Kidney (tissue), 14 donors: Measurements from ENCODE around the gene ITLN1. TPM values are rescaled to one million over a fixed set of nuclear protein-coding genes. Genes with fewer than 3 reads are reported as not detected.

Experiments
- DNase-seq, 5 donors: peaks; one replicate each; pipeline ENCODE4 v3.0.0-alpha.2; 2013 to 2020
- FAIRE-seq: peaks from 2 replicates; lab custom pipeline; 2012; peaks lifted over from hg19 to GRCh38; lab: Jason Lieb, UNC
- H3K27ac ChIP-seq, 2 donors: one replicate each; pipeline ENCODE4 v1.7.0; 2013; ENCODE audit warnings: low read depth in 2 of 2, low read length in 2 of 2, inconsistent platforms in 1 of 2
- H3K27me3 ChIP-seq: one replicate; pipeline ENCODE4 v1.7.1; 2013; ENCODE audit warnings: low read length, inconsistent platforms; ENCODE audit not compliant: control insufficient read depth, insufficient read depth
- H3K36me3 ChIP-seq, 3 donors: one replicate each; pipeline versions ENCODE4 v1.7.0 to v1.7.1; 2013; ENCODE audit warnings: low read length in 3 of 3, control low read depth in 1 of 3, inconsistent platforms in 1 of 3; ENCODE audit not compliant: insufficient read depth in 3 of 3, control insufficient read depth in 2 of 3
- H3K4me1 ChIP-seq, 3 donors: one replicate each; pipeline versions ENCODE4 v1.7.0 to v1.7.1; 2013; ENCODE audit warnings: low read length in 3 of 3, inconsistent platforms in 1 of 3, low read depth in 1 of 3; ENCODE audit not compliant: control insufficient read depth in 2 of 3, insufficient read depth in 2 of 3
- H3K4me3 ChIP-seq, 3 donors: one replicate each; pipeline versions ENCODE4 v1.7.0 to v1.8.1; 2013; ENCODE audit warnings: low read length in 3 of 3, control low read depth in 1 of 3, inconsistent platforms in 1 of 3
- H3K9ac ChIP-seq, 3 donors: one replicate each; pipeline versions ENCODE4 v1.7.0 to v1.7.1; 2013; ENCODE audit warnings: low read length in 3 of 3, control low read depth in 1 of 3, inconsistent platforms in 1 of 3
- H3K9me3 ChIP-seq, 3 donors: one replicate each; pipeline versions ENCODE4 v1.7.0 to v1.7.1; 2013; ENCODE audit warnings: low read length in 3 of 3, control low read depth in 1 of 3, inconsistent platforms in 1 of 3; ENCODE audit not compliant: control insufficient read depth in 2 of 3, insufficient read depth in 1 of 3
- CTCF ChIP-seq: IDR thresholded peaks from 3 replicates; pipeline ENCODE4 v1.5.1; 2012; ENCODE audit warnings: mild to moderate bottlenecking, moderate library complexity, borderline replicate concordance; ENCODE audit not compliant: insufficient read depth; ENCODE audit errors: extremely low read depth
- intact Hi-C: fragments of 100-400 bp; cut with DNase I; formaldehyde crosslinking; loops from one replicate; pipeline ENCODE4 v1.11.1; 2022
- polyA plus RNA-seq: library from polyadenylated mRNA; stranded (reverse); fragments of 350-450 nt; fragmentation: Illumina TruSeq; extraction: RNeasy Lipid Tissue Mini Kit (QIAGEN cat#74804); gene quantifications from one replicate; pipeline ENCODE4 v1.2.3, GENCODE V29; 2014; ENCODE audit warnings: low read depth, low replicate concordance; ENCODE audit not compliant: insufficient read depth
- total RNA-seq: library from RNA; stranded (reverse); fragmentation: NEBNext Ultra II Directional; extraction: Animal tissue kit (Norgen Biotek cat#: 25700); gene quantifications from one replicate; pipeline ENCODE4 v1.2.1, GENCODE V29; 2021
- donor health status: control.
- donor health status: control.
- donor health status: control.
- donor health status: control.
- donor health status: control.
- donor health status: DM: yes; HTN: yes; CAD: no.
- donor health status: Normal renal cell carcinoma (clear cell type).

The ITLN1 gene
- total and polyA plus RNA-seq, 2 donors from 2014 or later, result 15.4 TPM; not detected in 1

- H3K4me1 ChIP-seq, result no peaks in the 10 kb centered on the region
- no peak overlapping the region for H3K27ac ChIP-seq
- H3K36me3 ChIP-seq, result no peaks in the 10 kb centered on the region
- TF ChIP-seq CTCF, result no peak
- H3K9ac ChIP-seq, result no peak overlapping the region
- H3K4me3 ChIP-seq, result no peak overlapping the region
- DNase-seq, result no peak
- no peaks in the 10 kb centered on the region for H3K27me3 ChIP-seq
- H3K9me3 ChIP-seq, result no peaks in the 10 kb centered on the region
- FAIRE-seq, result no peak
- intact Hi-C loops, result no loop called here
Measured at GRCh38 chr1:160863061-160863773, 21.8 kb downstream of the ITLN1 start.

- no peaks in the 10 kb centered on the region for H3K4me1 ChIP-seq
- FAIRE-seq (no peak), DNase-seq (no peak)
- H3K9ac ChIP-seq, result no peak within 1 kb of the TSS
- H3K36me3 ChIP-seq, result no peaks in the 10 kb centered on the region
- no peaks in the 10 kb centered on the region for H3K9me3 ChIP-seq
- no peak within 1 kb of the TSS for H3K4me3 ChIP-seq
- intact Hi-C loops, result no loop called here
- no peak within 1 kb of the TSS for H3K27ac ChIP-seq
- TF ChIP-seq CTCF, result no peak
- H3K27me3 ChIP-seq, result no peaks in the 10 kb centered on the region
Measured at GRCh38 chr1:160862203-160863060, 22.5 kb downstream of the ITLN1 start, which contains the start of gene CD244. Gene CD244, minus strand, starts transcription at chr1:160862887. Its CDS starts 210 bp downstream, at chr1:160862677.

- no peak for DNase-seq
- Histone ChIP-seq H3K4me3 (no peak overlapping the region), H3K4me1 (no peaks in the 10 kb centered on the region), H3K27me3 (no peaks in the 10 kb centered on the region), H3K9ac (no peak overlapping the region), H3K27ac (no peak overlapping the region), H3K9me3 (no peaks in the 10 kb centered on the region), H3K36me3 (no peaks in the 10 kb centered on the region)
- FAIRE-seq, result no peak
- TF ChIP-seq CTCF, result no peak
- intact Hi-C loops, result no loop called here
Measured at GRCh38 chr1:160860840-160861505, 24.0 kb downstream of the ITLN1 start.
